ENCODE measurements around the gene AGPAT3. TPM values are rescaled to one million over a fixed set of nuclear protein-coding genes. Genes with fewer than 3 reads are reported as not detected.
A peak's percentile ranks its signal among the peaks of the same experiment; 100 is the strongest.

Gene AGPAT3
- polyA plus RNA-seq, 2 of the 4 experiments (the other 2 are of a cell fraction): 18.2 to 20.3 TPM

- H3K4me3 ChIP-seq: no peak overlapping the region
- no peak overlapping the region for H3K27ac ChIP-seq
- ATAC-seq (no peak), FAIRE-seq (no peak), DNase-seq (ENCODE audit: low read depth in 1 of 2, low spot score in 1 of 2) (no peak)
- TF ChIP-seq FOXS1 (CRISPR knock-in tag; IDR thresholded peaks at IDR 0.05) (no peak), CBX2 (IDR thresholded peaks at IDR 0.05; ENCODE audit: borderline replicate concordance, low read depth) (no peak), ZFP36 (IDR thresholded peaks at IDR 0.05; ENCODE audit: borderline replicate concordance, partially characterized antibody) (no peak), HOXB5 (CRISPR knock-in tag; IDR thresholded peaks at IDR 0.05) (no peak), RAD21 (conservative IDR thresholded peaks at IDR 0.05 in 1 of 2, IDR thresholded peaks at IDR 0.05 in 1 of 2) (no peak), TFCP2L1 (CRISPR knock-in tag; IDR thresholded peaks at IDR 0.05) (no peak), HOXB13 (CRISPR knock-in tag; IDR thresholded peaks at IDR 0.05; ENCODE audit: low read depth) (no peak), MAFK (IDR thresholded peaks at IDR 0.05; ENCODE audit: partially characterized antibody) (no peak), SREBF2 (IDR thresholded peaks at IDR 0.05) (no peak)
- 96% methylated on average over 23 of the region's 25 CpGs for WGBS (ENCODE audit: missing lambda C conversion rate)
- no peak overlapping the region for H3K4me2 ChIP-seq
- H3K4me1 ChIP-seq: peaks cover 11% of the 10 kb centered on the region
- ChIA-PET CTCF (no interaction called here), POLR2A (no interaction called here)
- no peaks in the 10 kb centered on the region for H3K9me3 ChIP-seq
Observed at GRCh38 chr21:43877936-43878575, 13.0 kb downstream of the AGPAT3 start.

DNA sequence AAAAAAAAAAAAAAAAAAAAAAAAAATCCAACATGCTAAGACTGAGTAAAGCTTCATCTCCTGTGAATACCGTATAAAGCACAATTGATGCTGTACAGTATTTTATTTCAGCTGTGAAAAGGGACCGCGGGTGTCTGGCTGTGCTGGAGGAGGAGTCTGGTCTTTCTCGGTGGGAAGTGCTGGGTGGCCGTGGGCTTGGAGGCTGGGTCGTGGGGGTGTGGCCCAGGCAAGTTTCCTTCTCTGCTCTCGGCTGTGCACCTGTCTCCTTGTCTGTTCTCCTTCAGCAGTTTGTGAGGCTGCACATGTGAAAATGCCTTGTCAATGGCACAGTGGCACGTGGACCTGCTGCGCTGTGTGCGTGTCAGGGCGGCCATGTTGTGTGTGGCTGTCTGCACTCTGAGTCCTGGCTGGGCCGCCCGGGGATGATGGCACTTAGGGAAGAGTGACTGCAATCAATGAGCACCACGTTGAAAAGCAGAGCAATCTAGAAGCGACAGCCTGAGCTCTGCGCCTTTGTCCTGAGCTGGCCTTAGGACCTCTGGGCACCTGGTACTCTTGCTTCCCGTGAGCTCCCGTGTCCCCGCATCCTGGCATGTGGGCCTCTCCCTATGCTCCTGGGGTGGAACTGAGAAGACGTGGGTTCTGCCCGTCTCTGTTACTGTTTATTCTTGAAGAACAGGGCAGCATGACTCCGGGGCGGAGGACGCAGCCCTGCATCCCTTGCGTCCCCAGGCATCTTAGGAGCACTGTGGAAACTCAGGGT is 14.5 kb downstream of the AGPAT3 start:
- ChIA-PET POLR2A (no interaction called here), CTCF (no interaction called here)
- H3K4me2 ChIP-seq: no peak overlapping the region
- H3K4me3 ChIP-seq: no peak overlapping the region
- no peak for DNase-seq (ENCODE audit: low read depth in 1 of 2, low spot score in 1 of 2)
- TF ChIP-seq FOSL2 (IDR thresholded peaks at IDR 0.05): no peak
- TF ChIP-seq FOSL2 (CRISPR knock-in tag; IDR thresholded peaks at IDR 0.05): no peak
- TF ChIP-seq, protein P1, sequence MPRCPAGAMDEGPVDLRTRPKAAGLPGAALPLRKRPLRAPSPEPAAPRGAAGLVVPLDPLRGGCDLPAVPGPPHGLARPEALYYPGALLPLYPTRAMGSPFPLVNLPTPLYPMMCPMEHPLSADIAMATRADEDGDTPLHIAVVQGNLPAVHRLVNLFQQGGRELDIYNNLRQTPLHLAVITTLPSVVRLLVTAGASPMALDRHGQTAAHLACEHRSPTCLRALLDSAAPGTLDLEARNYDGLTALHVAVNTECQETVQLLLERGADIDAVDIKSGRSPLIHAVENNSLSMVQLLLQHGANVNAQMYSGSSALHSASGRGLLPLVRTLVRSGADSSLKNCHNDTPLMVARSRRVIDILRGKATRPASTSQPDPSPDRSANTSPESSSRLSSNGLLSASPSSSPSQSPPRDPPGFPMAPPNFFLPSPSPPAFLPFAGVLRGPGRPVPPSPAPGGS (IDR thresholded peaks at IDR 0.05): no peak
- TF ChIP-seq KDM5A (IDR thresholded peaks at IDR 0.05): no peak
- TF ChIP-seq EHMT2 (IDR thresholded peaks at IDR 0.05; ENCODE audit: low read depth): no peak
- no peak for TF ChIP-seq HOXA7 (CRISPR knock-in tag; IDR thresholded peaks at IDR 0.05)
- TF ChIP-seq, protein P2, sequence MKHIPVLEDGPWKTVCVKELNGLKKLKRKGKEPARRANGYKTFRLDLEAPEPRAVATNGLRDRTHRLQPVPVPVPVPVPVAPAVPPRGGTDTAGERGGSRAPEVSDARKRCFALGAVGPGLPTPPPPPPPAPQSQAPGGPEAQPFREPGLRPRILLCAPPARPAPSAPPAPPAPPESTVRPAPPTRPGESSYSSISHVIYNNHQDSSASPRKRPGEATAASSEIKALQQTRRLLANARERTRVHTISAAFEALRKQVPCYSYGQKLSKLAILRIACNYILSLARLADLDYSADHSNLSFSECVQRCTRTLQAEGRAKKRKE (CRISPR knock-in tag; IDR thresholded peaks at IDR 0.05; ENCODE audit: low read depth): no peak
- no peak for TF ChIP-seq JUN (IDR thresholded peaks at IDR 0.05)
- no peak for TF ChIP-seq CHD2 (IDR thresholded peaks at IDR 0.05; ENCODE audit: low read length, partially characterized antibody)
- no peak overlapping the region for H3K27ac ChIP-seq
- ATAC-seq: peak in 1 of 2 experiments; percentile 42; a peak in 1 of 6 replicates
- H3K4me1 ChIP-seq: peaks cover 19% of the 10 kb centered on the region
- no peak for FAIRE-seq
- no peaks in the 10 kb centered on the region for H3K9me3 ChIP-seq
- WGBS (ENCODE audit: missing lambda C conversion rate): 89% methylated on average over 17 of the region's 25 CpGs

DNA sequence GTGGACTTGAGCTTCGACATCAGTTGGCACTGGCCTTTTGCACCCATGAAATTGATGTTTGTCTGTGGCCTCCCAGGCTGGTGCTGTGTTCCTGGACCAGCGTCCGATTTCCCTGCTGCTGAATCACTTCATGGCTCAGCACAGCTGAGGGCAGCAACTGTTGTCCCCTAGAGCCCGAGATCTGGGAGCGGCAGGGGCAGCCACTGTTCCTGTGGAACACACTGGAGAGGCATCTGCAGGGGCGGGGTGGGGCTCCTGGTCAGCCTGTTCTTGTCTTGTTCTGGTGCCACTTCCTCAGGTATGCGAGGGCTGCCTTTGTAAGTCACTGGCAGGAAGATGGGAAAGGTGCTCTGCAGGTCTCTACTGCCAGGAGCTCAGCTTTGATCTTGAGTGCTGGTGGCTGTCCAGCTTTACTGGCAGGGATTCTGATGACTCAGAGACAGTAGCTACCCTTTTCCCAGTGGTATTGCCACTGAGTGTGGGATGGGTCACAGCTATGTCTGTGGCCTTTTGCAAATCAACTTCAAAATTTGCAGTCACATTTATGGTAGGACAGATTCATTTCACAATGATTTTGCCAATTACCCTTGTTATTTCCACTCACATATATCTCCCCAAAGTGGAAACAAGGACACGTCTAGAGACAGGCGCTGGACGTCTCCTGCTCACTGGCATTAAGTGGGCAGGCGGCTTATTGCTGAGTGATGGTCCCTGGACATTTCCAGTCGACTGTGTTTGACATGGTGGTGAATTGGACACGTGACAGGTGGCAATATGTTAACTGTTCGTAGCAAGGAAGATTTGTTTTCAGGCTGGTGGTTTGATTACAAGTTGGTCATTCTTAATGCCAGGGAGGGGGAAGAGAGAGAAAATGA is 15.3 kb downstream of the AGPAT3 start:
- CTCF ChIA-PET: no interaction called here
- Histone ChIP-seq H3K4me3 (no peak overlapping the region), H3K27ac (no peak overlapping the region), H3K4me2 (0 out of 3 replicates have a peak overlapping the region, but pooled peaks have one; percentile 14), H3K9me3 (no peaks in the 10 kb centered on the region), H3K4me1 (peaks cover 19% of the 10 kb centered on the region)
- no peak for DNase-seq (ENCODE audit: low read depth in 1 of 2, low spot score in 1 of 2)
- no peak for FAIRE-seq
- POLR2A ChIA-PET: no interaction called here
- ATAC-seq: peak in 1 of 2 experiments; percentile 31; a peak in 1 of 6 replicates
- WGBS (ENCODE audit: missing lambda C conversion rate): 75% methylated on average over 9 of the region's 14 CpGs
- TF ChIP-seq KDM1A (IDR thresholded peaks at IDR 0.05; ENCODE audit: low read depth): no peak
- no peak for TF ChIP-seq HOXA7 (CRISPR knock-in tag; IDR thresholded peaks at IDR 0.05)
- no peak for TF ChIP-seq ZFP36 (IDR thresholded peaks at IDR 0.05; ENCODE audit: borderline replicate concordance, partially characterized antibody)
- no peak for TF ChIP-seq HEYL (CRISPR knock-in tag; IDR thresholded peaks at IDR 0.05)
- TF ChIP-seq SREBF2 (IDR thresholded peaks at IDR 0.05): no peak
- no peak for TF ChIP-seq RCOR1 (IDR thresholded peaks at IDR 0.05; ENCODE audit: low read depth, low read length)
- no peak for TF ChIP-seq SMC3 (IDR thresholded peaks at IDR 0.05)
- no peak for TF ChIP-seq ELK1 (IDR thresholded peaks at IDR 0.05; ENCODE audit: low read depth, low read length)
- no peak for TF ChIP-seq HOXB13 (CRISPR knock-in tag; IDR thresholded peaks at IDR 0.05; ENCODE audit: low read depth)
- no peak for TF ChIP-seq MAX (IDR thresholded peaks at IDR 0.05)
- TF ChIP-seq RAD21 (conservative IDR thresholded peaks at IDR 0.05 in 1 of 2, IDR thresholded peaks at IDR 0.05 in 1 of 2): no peak
- no peak for TF ChIP-seq CHD2 (IDR thresholded peaks at IDR 0.05; ENCODE audit: low read length, partially characterized antibody)
- TF ChIP-seq BHLHE40 (IDR thresholded peaks at IDR 0.05; ENCODE audit: low read depth, low read length): no peak
- TF ChIP-seq ZC3H11A (IDR thresholded peaks at IDR 0.05): no peak
- no peak for TF ChIP-seq MAFK (IDR thresholded peaks at IDR 0.05; ENCODE audit: partially characterized antibody)
- no peak for TF ChIP-seq RARB (CRISPR knock-in tag; IDR thresholded peaks at IDR 0.05)
- no peak for TF ChIP-seq TFCP2L1 (CRISPR knock-in tag; IDR thresholded peaks at IDR 0.05)
- no peak for TF ChIP-seq NFE2L2 (conservative IDR thresholded peaks at IDR 0.05; ENCODE audit: low read length)
